ENCODE data around the gene ZNF574.

ZNF574 gene

GRCh38 chr19:42057846-42058245 is 18.1 kb upstream of the ZNF574 start:
- in situ Hi-C loops (cut with MboI; ENCODE audit: low sequenced_read_pairs) = no loop called here

GRCh38 chr19:42059196-42059595 is 16.8 kb upstream of the ZNF574 start:
- in situ Hi-C loops (cut with MboI; ENCODE audit: low sequenced_read_pairs) = no loop called here

- in situ Hi-C loops (cut with MboI; ENCODE audit: low sequenced_read_pairs) = no loop called here
Measured at GRCh38 chr19:42060117-42060516, 15.8 kb upstream of the ZNF574 start.

GRCh38 chr19:42062381-42062780 is 13.6 kb upstream of the ZNF574 start:
- in situ Hi-C loops (cut with MboI; ENCODE audit: low sequenced_read_pairs) = no loop called here

- in situ Hi-C loops (cut with MboI; ENCODE audit: low sequenced_read_pairs) = no loop called here
Measured at GRCh38 chr19:42064432-42064831, 11.5 kb upstream of the ZNF574 start.

- in situ Hi-C loops (cut with MboI; ENCODE audit: low sequenced_read_pairs) = no loop called here
Measured at GRCh38 chr19:42065051-42065450, 10.9 kb upstream of the ZNF574 start.

GRCh38 chr19:42065511-42065910 is 10.5 kb upstream of the ZNF574 start:
- in situ Hi-C loops (cut with MboI; ENCODE audit: low sequenced_read_pairs) = no loop called here

- in situ Hi-C loops (cut with MboI; ENCODE audit: low sequenced_read_pairs) = no loop called here
Measured at GRCh38 chr19:42066075-42066754, 9.8 kb upstream of the ZNF574 start.

GRCh38 chr19:42067315-42067888 is 8.6 kb upstream of the ZNF574 start:
- in situ Hi-C loops (cut with MboI; ENCODE audit: low sequenced_read_pairs) = no loop called here

- in situ Hi-C loops (cut with MboI; ENCODE audit: low sequenced_read_pairs) = no loop called here
Measured at GRCh38 chr19:42068361-42068755, 7.6 kb upstream of the ZNF574 start.

- in situ Hi-C loops (cut with MboI; ENCODE audit: low sequenced_read_pairs) = no loop called here
Measured at GRCh38 chr19:42068756-42069571, 7.0 kb upstream of the ZNF574 start.

- in situ Hi-C loops (cut with MboI; ENCODE audit: low sequenced_read_pairs) = no loop called here
Measured at GRCh38 chr19:42069619-42070351, 6.2 kb upstream of the ZNF574 start, which contains the start of gene GRIK5. Gene GRIK5, minus strand, starts transcription at chr19:42070206. Its CDS starts 4,436 bp downstream, at chr19:42065770.

GRCh38 chr19:42071247-42071646 is 4.7 kb upstream of the ZNF574 start:
- in situ Hi-C loops (cut with MboI; ENCODE audit: low sequenced_read_pairs) = no loop called here

GRCh38 chr19:42074513-42075363 is 1.2 kb upstream of the ZNF574 start:
- in situ Hi-C loops (cut with MboI; ENCODE audit: low sequenced_read_pairs) = no loop called here

GRCh38 chr19:42075364-42075615 is 676 bp upstream of the ZNF574 start:
- in situ Hi-C loops (cut with MboI; ENCODE audit: low sequenced_read_pairs) = no loop called here

GRCh38 chr19:42076380-42076944 is 496 bp downstream of the ZNF574 start:
- in situ Hi-C loops (cut with MboI; ENCODE audit: low sequenced_read_pairs) = no loop called here

- in situ Hi-C loops (cut with MboI; ENCODE audit: low sequenced_read_pairs) = no loop called here
Measured at GRCh38 chr19:42078058-42078457, 2.1 kb downstream of the ZNF574 start.

- in situ Hi-C loops (cut with MboI; ENCODE audit: low sequenced_read_pairs) = no loop called here
Measured at GRCh38 chr19:42078538-42079275, 2.7 kb downstream of the ZNF574 start.

GRCh38 chr19:42079276-42079669 is 3.3 kb downstream of the ZNF574 start:
- in situ Hi-C loops (cut with MboI; ENCODE audit: low sequenced_read_pairs) = no loop called here

Measured in HL-60/S4 treated with phorbol 12-myristate 13-acetate at 8.2 ng/mL for 4 days and 3 days (cell line).